Measurements from ENCODE around the gene SPATA2. TPM values are rescaled to one million over a fixed set of nuclear protein-coding genes. Genes with fewer than 3 reads are reported as not detected.

Gene SPATA2
- total and polyA plus RNA-seq, 2 of the 13 experiments (the other 11 are each of a cell fraction or from before 2014, with no cell fraction given) = 3.2 to 8.7 TPM

DNA sequence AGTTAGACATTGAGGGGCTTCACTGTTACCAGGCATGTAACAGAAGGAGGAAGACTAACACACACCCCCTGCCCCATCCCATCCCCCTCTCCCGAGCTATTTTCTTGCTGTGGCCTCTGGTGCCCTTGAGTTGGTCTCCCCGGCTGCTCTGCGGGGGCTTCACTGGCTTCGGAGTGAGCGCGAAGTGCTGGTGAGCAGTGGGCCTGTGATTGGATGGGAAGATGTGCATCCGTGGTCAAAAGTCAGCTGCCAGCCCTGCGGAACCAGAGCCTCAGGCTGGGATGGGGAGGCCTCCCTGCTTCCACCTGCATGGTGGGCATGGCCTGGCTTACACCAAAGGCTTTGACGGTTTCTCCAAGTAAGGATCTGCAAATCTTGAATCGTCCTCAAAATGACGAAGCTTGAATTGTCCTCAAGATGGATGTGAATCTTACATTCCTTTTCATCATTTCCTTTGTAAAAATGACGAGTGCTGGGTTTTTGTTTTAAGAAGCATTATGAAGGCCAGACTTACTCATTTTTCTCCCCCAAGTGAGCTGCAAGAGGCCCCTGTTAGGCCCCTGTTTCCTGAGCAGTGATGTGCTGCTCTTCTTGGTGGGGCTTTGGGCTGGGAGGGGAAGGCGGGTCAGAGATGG is 23.7 kb downstream of the SPATA2 start:
- no peaks in the 10 kb centered on the region for H3K27me3 ChIP-seq (ENCODE audit: control insufficient read depth in 1 of 2, insufficient read depth in 2 of 2, low read length in 2 of 2)
- in situ Hi-C loops (cut with HindIII; ENCODE audit: extremely low pct_ligation_motif_present, low pct_unique_long_range_greater_than_20kb) = loop anchor here (25.0 kb wide), 1 partner anchor 554 kb away; no protein-coding TSS in a partner anchor
- TF ChIP-seq, protein P1, sequence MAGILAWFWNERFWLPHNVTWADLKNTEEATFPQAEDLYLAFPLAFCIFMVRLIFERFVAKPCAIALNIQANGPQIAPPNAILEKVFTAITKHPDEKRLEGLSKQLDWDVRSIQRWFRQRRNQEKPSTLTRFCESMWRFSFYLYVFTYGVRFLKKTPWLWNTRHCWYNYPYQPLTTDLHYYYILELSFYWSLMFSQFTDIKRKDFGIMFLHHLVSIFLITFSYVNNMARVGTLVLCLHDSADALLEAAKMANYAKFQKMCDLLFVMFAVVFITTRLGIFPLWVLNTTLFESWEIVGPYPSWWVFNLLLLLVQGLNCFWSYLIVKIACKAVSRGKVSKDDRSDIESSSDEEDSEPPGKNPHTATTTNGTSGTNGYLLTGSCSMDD (CRISPR knock-in tag; IDR thresholded peaks at IDR 0.05) = no peak
- TF ChIP-seq ZFX (CRISPR knock-in tag; IDR thresholded peaks at IDR 0.05; ENCODE audit: low read depth) = no peak
- TF ChIP-seq NR2F6 (IDR thresholded peaks at IDR 0.05) = no peak
- no peak for TF ChIP-seq NR2F6 (CRISPR knock-in tag; IDR thresholded peaks at IDR 0.05)
- no peak for TF ChIP-seq ZC3H4 (CRISPR knock-in tag; IDR thresholded peaks at IDR 0.05; ENCODE audit: borderline replicate concordance)
- TF ChIP-seq FOXM1 (CRISPR knock-in tag; IDR thresholded peaks at IDR 0.05) = no peak
- TF ChIP-seq, protein P2, sequence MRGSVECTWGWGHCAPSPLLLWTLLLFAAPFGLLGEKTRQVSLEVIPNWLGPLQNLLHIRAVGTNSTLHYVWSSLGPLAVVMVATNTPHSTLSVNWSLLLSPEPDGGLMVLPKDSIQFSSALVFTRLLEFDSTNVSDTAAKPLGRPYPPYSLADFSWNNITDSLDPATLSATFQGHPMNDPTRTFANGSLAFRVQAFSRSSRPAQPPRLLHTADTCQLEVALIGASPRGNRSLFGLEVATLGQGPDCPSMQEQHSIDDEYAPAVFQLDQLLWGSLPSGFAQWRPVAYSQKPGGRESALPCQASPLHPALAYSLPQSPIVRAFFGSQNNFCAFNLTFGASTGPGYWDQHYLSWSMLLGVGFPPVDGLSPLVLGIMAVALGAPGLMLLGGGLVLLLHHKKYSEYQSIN (CRISPR knock-in tag; IDR thresholded peaks at IDR 0.05; ENCODE audit: borderline replicate concordance) = no peak
- TF ChIP-seq, protein P3, sequence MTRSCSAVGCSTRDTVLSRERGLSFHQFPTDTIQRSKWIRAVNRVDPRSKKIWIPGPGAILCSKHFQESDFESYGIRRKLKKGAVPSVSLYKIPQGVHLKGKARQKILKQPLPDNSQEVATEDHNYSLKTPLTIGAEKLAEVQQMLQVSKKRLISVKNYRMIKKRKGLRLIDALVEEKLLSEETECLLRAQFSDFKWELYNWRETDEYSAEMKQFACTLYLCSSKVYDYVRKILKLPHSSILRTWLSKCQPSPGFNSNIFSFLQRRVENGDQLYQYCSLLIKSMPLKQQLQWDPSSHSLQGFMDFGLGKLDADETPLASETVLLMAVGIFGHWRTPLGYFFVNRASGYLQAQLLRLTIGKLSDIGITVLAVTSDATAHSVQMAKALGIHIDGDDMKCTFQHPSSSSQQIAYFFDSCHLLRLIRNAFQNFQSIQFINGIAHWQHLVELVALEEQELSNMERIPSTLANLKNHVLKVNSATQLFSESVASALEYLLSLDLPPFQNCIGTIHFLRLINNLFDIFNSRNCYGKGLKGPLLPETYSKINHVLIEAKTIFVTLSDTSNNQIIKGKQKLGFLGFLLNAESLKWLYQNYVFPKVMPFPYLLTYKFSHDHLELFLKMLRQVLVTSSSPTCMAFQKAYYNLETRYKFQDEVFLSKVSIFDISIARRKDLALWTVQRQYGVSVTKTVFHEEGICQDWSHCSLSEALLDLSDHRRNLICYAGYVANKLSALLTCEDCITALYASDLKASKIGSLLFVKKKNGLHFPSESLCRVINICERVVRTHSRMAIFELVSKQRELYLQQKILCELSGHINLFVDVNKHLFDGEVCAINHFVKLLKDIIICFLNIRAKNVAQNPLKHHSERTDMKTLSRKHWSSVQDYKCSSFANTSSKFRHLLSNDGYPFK (CRISPR knock-in tag; IDR thresholded peaks at IDR 0.05; ENCODE audit: borderline replicate concordance) = no peak
- TF ChIP-seq, protein P4, sequence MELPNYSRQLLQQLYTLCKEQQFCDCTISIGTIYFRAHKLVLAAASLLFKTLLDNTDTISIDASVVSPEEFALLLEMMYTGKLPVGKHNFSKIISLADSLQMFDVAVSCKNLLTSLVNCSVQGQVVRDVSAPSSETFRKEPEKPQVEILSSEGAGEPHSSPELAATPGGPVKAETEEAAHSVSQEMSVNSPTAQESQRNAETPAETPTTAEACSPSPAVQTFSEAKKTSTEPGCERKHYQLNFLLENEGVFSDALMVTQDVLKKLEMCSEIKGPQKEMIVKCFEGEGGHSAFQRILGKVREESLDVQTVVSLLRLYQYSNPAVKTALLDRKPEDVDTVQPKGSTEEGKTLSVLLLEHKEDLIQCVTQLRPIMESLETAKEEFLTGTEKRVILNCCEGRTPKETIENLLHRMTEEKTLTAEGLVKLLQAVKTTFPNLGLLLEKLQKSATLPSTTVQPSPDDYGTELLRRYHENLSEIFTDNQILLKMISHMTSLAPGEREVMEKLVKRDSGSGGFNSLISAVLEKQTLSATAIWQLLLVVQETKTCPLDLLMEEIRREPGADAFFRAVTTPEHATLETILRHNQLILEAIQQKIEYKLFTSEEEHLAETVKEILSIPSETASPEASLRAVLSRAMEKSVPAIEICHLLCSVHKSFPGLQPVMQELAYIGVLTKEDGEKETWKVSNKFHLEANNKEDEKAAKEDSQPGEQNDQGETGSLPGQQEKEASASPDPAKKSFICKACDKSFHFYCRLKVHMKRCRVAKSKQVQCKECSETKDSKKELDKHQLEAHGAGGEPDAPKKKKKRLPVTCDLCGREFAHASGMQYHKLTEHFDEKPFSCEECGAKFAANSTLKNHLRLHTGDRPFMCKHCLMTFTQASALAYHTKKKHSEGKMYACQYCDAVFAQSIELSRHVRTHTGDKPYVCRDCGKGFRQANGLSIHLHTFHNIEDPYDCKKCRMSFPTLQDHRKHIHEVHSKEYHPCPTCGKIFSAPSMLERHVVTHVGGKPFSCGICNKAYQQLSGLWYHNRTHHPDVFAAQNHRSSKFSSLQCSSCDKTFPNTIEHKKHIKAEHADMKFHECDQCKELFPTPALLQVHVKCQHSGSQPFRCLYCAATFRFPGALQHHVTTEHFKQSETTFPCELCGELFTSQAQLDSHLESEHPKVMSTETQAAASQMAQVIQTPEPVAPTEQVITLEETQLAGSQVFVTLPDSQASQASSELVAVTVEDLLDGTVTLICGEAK (IDR thresholded peaks at IDR 0.05) = no peak
- TF ChIP-seq, protein P4 (CRISPR knock-in tag; IDR thresholded peaks at IDR 0.05) = no peak

More for the DNA sequence above, 23.7 kb downstream of the SPATA2 start:
- ATAC-seq (no peak), FAIRE-seq (no peak), DNase-seq (ENCODE audit: low spot score) (no peak)
- intact Hi-C loops (cut with micrococcal nuclease; ENCODE audit: unreplicated experiment) = loop anchor here (1.0 kb wide), 1 partner anchor 354 kb away; no protein-coding TSS in a partner anchor
- CTCF ChIA-PET (ENCODE audit: low intra/inter-chr PET ratio, low total read pairs) = no interaction called here
- Histone ChIP-seq H2AFZ (ENCODE audit: low read length) (no peak overlapping the region), H3K36me3 (replicated peaks in 1 of 2; ENCODE audit: control insufficient read depth in 1 of 2, insufficient read depth in 2 of 2, low read length in 2 of 2) (peaks cover 0 to 3% of the 10 kb centered on the region in 2 experiments; a peak in 1 of 5 replicates), H3K4me1 (ENCODE audit: insufficient read depth, low read length) (peaks cover 24% of the 10 kb centered on the region), H3K4me2 (ENCODE audit: low read depth, low read length) (no peak overlapping the region), H3K4me3 (replicated peaks in 1 of 3; ENCODE audit: insufficient read depth in 1 of 3, low read depth in 2 of 3, low read length in 3 of 3) (no peak overlapping the region), H3K27ac (ENCODE audit: extremely low read length, insufficient read depth, low read length) (no peak overlapping the region), H3K79me2 (ENCODE audit: insufficient read depth, low read length) (no peaks in the 10 kb centered on the region), H3K9me3 (ENCODE audit: low read length) (no peaks in the 10 kb centered on the region), H4K20me1 (ENCODE audit: insufficient read depth, low read length) (no peaks in the 10 kb centered on the region), H3K9ac (ENCODE audit: insufficient read depth, low read depth, low read length) (no peak overlapping the region)
- no TSS peak for BruUV-seq (replicated peaks)
- POLR2A ChIA-PET = interaction anchor here (1.0 kb wide), 1 partner anchor 24 kb away, joined by 6 read pairs; no protein-coding TSS in a partner anchor
- 92% methylated on average over 13 of the region's 13 CpGs for WGBS (ENCODE audit: low lambda C conversion rate)

Measured in HepG2 (cell line).